Activated CD4-positive, CD25-positive, alpha-beta regulatory T cell treated with anti-CD3 and anti-CD28 coated beads, Interleukin-2, amount 50 U/mL, for 16 hours (primary cell): Measurements from ENCODE around the gene SLC39A3.

Source experiments
- DNase-seq: peaks from one replicate; pipeline ENCODE4 v3.0.0-alpha.2; 2020; ENCODE audit warnings: low read depth, low spot score

SLC39A3 gene

DNA sequence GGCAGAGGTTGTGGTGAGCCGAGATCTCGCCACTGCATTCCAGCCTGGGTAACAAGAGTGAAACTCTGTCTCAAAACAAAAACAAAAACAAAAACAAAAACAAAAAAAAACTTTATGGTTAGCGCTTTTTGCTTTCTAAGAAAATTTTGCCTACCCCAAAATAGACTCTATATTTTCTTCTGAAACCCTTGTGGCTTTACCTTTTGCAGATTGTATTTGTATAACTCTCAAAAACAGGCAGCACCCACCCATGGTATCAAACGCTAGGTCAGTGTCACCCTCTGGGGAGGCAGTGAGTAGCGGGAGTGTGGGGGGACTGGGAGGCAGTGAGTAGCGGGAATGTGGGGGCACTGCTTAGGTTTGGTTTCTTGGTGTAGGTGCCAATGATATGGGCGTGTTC lies 7.5 kb upstream of the SLC39A3 start:
- no peak for DNase-seq

DNA sequence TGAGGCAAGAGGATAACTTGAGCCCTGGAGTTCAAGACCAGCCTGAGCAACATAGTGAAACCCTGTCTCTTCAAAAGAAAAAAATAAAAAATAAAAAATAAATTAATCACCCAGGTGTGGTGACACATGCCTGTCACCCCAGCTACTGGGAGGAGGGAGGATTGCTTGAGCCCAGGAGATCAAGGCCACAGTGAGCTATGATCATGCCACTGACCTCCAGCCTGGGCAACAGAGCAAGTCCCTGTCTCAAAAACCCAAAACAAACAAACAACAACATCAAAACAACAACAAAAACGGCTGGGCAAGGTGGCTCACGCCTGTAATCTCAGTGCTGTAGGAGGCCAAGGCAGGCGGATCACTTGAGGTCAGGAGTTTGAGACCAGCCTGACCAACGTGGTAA lies 4.3 kb upstream of the SLC39A3 start:
- no peak for DNase-seq

DNA sequence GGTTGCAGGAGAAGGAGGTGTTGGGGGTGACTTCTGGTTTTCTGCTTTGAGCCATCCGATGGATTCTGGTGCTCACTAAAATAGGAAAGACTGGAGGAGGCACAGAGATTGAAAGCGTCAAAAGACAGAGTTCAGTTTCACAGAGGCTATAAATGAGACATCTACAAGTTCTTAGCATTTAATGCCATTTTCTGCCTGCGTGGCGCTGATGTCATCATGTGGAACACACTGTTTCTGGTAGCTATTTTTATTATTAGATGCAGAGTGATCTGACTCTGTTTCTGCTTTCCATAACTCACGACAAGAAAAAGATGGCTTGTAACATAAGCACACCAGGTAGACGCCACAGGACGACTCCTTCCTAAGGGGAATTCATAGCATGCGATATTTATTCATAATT lies 3.3 kb upstream of the SLC39A3 start:
- no peak for DNase-seq

DNA sequence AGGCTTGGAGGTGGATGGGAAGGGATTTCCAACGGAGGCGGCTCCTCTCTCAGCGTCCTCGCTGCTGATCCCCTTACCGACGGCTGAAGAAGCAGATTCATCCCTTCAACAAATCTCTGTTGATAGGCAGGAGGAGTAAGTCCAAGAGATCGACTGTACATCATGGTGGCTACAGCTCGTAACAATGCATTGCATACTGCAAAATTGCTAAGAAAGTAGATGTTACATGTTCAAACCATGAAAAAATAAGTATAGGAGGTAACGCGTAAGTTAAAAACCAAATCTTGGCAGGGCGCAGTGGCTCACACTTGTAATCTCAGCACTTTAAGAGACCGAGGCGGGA lies 468 bp upstream of the SLC39A3 start:
- no peak for DNase-seq

DNA sequence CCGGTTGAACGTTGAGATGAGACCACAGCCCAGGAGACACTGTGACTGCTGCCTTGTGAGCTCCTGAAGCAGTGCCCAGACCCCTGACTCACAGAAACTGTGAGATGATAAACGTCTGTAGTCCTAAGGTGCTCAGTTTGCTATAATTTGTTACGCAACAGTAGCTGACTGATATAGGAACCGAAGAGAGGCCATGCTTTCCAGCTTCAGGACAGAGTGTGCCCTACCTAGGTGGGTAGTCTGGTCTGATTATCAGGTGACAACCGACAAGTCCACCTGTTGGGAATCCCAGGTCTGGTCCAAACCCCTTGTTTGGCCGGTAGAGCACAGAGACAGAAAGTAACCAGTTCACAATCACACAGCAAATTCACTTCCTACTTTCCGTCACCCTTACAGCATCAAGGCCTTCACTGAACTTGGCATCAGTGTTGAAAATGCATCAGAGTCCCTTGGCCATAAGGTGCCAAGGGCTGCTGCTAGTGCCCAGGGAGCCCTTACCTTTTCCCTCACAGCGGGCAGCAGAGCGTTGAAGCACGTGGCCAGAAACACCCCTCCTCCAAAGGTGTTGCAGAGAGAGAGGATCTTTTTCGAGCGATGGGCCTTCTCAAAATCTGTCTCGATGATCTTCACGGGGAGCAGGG lies 3.1 kb downstream of the SLC39A3 start:
- no peak for DNase-seq

DNA sequence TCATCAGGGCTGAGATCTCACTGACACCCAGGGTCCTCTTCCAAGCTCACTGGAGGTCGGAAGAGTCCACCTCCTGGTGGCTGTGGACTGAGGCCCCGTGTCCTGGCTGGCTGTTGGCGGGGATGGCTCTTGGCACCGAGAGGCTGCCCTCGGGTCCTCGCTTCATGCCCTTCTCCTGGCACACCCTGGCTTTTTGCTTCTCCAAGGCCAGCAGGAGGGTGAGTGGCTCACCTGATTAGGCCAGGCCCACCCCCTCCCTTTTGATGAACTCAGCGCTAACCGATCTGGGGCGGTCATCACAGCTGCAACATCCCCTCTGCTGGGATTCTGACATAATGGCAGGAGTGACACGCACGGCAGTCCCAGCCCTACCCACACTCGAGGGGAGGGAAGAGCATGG lies 4.4 kb downstream of the SLC39A3 start:
- DNase-seq: no peak

DNA sequence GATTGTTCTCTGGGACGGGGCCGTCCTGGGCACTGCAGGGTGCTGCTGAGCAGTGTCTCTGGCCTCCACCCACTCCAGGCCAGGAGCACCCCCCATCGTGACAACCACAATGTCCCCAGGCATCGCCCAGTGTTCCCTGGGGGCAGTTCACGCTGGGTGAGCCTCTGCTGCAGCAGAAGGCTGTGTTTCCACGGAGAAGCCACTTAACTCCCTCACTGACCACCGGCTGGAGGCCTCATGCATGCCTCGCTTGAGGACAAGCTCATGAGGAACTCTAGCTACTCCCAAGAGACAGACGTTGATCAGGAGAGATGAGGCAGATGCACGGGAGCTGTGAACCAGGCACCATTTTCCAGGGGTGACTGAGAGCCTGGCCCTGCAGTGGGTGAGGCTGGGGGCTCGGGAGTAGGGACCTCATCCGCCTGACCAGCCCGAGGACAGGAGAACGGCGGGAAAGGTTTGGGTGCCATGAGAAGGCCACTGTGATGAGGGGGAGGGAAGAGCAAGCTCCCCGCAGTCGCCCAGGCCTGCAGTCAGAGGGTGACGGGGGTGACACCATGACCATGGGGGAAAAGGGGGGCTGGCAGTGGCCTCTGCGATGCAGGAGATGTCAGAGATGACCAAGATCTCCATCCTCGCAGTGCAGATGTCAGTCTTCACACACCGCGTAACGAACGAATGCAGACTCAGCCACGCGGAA lies 5.1 kb downstream of the SLC39A3 start:
- DNase-seq: no peak

DNA sequence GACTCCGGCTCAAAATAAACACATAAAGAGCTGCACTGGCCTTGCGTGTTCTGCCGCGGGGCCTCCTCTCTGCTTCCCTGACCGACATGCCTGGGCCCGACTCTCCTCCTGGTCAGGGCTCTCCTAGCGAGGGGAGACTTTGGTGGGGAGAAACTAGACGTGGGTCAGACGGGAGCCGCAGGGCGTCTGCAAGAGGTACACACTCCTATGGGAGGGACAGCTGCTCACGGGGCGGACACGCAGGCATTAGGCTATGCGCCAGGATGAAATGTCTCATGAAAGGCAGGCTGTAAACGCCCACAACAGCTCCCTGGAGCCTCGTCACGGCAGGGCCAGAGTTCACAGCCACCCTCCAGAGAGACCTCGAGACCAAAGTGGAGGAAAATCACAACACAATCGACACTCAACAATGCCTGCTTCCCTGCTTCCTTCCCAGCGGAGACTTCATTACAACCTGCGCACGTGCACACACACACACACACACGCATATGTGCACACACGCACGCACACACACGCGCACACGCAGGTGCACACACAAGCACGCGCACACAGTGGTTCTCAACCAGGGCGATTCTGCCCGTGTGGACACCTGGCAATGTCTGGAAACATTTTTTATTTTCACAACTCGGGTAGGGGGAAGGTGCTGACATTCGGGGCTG lies 5.8 kb downstream of the SLC39A3 start:
- no peak for DNase-seq

DNA sequence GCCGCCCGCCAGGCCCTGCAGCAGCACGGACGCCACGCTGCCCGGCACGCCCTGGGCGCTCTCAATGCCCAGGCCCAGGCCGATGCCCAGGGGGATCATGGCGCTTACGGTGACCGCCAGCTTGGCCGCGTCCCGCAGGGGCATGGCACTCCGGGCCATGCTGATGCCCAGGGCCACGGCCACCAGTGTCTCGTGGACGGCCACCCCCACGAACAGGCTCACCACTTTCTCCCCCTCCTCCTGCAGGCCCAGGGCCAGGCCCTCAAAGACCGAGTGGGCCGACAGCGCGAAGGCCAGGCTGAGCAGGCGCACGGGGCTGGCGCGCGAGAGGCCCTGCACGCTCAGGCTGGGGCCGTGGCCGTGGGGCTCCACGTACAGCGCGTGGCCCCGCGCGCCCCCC lies 6.9 kb downstream of the SLC39A3 start:
- no peak for DNase-seq

DNA sequence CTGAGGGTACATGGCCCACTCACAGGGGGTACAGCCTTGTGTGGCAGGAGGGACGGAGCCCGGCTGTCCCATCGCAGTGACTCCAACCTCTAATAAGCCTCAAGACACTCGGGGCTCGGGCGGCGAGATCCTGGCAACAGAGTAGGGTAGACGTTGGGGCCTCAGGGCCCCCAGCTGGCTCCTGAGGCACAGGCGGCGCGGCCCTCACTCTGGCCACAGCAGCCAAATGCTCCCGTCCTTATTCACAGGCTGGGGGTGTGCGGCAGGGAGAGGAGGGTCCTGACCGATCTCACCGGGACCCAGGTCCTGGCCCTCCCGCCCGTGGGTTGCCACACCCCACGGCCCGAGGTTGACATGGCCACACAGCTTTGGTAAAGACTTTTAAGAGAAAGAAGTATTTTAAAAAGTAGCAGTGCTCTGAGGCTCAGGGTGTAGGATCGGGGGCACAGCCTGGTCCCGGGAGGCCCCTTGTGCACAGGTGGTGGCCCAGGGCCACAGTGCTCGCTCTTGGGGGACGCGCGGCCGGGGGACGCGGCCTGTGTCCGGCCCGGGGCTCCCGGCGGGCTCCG lies 7.6 kb downstream of the SLC39A3 start:
- DNase-seq: no peak

DNA sequence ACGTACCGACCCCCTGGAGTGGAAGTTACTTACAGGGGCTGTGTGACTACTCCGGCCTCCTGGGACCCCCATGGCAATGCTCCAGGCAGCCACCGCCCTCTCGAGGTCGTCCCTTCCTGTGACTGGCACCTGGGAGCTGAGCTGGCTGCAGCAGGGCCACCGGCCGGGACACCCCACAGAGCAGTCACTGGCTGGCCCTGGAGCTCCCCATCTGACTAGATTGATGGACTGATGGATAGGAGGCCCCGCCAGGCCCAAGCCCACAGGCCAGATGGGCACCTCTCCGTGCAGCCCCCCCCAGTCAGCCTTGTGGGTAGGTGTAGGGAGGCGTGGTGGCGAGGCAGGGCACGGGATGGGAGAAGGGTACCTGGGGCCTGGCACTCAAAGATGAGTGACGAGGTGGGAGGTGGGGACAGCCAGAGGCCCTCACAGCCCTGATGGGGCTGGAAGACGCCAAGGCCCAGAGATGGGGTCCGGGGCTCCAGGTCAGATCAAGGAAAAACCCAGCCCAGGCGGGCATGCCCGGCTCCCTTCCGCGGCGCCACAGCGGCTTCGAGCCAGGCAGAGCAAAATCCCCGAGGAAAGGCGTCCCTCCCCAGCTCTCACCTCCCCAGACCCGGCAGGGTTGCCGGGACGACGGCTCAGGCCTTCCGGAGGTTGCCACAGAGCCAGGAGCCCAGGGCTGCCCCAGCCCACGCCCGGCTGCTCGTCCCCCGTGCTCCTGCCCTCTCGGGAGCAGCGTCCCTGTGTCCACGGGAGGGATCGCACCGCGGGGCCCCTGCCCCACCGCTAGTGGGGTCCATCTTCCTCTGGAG lies 8.4 kb downstream of the SLC39A3 start:
- no peak for DNase-seq

DNA sequence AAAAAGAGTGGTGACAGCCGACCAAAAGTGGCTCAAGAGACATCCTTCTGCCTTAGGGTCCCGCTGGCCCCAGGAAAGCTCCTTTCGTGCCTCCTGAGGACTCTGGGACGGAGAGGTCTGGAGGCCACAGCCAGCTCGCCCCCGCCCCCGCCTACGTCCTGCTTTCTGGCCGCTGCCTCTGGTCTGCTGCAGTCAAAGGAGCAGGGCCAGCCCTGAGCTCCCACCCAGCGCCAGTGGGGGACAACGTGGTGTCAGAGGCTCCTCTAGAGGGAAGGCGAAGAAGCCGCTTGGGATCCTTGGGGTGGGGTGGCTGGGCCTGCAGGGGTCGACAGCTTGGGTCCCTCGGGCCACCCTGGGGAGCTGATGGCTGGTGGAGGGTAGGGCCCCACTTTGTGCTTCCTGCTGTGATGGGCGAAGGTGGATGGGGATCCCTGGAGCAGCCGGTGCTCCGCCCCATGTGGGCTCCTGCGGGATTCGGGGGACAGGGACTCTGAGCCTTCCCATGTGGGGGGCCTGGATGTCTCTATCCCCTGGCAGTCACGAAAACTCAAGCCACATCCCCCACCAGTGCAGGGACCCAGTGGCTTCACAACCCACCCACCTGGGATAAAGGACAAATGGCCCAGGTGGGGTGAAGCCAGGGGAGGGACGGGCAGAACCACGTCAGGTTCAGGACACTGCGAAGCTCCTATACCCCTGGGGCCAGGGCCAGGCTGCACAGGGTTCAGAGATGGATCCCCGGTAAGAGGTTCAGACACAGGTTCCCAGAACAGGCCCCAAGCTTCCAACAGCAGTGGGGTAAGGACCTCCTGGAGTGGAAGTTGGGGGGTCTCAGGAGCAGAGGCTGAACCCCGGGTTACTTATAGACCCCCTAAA lies 9.6 kb downstream of the SLC39A3 start:
- no peak for DNase-seq

DNA sequence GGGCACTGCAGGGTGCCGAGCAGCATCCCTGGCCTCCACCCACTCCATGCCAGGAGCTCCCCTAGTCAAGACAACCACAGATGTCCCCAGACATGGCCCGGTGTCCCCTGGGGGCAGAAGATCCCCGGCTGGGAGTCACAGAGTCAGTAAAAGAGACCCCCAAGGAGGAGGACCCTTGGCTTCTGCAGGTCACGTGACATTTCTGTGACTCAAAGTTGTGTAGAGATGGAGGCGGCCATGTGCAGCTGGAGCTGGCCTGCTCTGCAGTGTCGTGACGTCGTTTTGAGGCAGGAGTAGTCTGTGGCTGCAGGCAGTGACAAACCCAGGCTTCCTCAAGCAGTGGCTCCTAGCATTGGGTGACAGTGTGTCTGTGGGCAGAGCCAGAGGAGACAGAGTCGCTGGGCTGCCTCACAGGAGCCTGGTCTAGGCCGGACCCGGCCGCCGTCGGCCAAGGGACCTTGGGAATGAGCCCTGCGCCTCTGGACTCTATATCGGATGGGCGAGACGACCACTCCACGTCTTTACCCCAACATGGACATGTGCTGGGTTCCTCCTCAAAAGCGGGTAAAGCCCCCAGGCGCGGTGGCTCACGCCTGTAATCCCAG lies 10.9 kb downstream of the SLC39A3 start:
- no peak for DNase-seq

DNA sequence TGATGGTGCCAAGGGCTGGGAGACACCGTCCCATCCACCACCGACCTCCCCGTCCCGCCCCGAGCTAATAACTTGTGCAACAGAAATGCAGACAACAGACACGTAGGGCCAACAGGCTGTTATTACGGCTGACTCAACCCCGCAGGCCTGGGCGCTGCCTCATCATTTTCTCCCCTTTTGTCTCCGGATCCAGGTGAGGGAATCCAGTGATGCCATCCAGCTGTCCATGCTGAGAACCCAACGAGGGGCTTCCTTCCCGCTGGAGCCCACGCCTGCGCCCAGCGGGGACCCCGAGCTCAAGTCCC lies 12.2 kb downstream of the SLC39A3 start:
- DNase-seq: no peak

DNA sequence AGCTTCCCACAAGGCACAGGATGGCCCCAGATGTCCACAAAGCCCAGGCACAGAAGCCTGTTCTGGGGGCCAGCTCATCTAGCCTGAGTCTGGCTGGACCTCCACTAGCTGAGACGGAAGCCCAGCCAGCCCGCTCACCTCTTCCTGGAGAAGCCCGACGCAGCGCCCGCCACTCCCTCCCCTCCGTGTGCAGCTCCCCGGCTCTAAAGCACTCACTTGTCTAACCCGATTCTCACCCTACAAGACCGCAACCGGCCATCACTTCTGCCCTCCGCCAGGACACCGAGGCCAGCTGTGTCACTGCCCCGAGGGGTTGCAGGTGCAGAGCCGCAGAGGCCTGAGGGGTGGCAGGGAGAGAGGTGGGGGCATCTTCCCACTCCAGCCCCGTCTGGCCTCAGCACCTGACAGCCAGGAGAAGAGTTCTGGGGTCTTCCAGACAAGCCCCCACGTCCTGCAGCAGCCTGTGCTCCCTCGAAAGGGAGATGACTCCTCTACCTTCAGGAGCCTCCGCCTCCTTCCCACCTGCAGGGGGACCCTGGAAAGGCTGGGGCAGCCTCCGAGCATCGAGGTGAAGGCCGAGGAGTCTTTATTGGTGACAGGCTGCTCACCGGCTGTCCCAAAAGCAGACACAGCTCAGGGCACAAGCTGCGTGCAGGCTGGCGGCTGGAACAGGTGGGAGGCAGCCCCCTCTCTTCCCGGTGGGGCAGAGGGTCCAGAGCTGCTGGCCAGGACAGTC lies 12.7 kb downstream of the SLC39A3 start:
- DNase-seq: no peak

DNA sequence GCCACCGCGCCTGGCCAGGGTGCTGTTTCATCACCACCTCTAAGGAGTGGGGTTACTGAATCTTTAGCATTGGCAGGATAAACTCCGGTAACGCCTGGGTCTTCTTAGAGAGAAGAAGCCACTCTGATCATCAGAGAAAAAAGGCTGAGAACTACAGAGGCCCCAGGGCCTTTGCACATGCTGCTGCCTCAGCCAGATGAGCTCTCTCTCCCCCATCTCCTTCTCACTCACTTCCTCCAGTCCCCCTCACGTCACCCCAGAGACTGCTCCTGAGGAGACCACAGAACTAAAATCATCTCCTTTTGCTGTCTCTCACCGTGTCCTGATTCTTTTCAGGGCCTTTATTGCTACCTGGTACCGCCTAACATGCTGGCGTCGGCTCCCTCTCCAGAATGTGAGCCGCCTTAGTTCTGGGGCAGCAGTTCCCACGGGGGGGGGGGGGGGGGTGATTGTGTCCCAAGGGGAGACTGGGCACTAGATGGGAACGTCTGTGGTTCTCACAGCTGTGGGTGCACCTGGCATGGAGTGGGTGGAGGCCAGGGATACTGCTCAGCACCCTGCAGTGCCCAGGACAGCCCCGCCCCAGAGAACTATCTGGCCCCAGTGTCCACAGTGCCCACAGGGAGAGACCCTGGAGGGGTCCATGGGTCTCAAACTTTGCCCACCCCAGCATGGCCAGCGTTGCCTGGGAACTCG lies 13.5 kb downstream of the SLC39A3 start:
- no peak for DNase-seq

DNA sequence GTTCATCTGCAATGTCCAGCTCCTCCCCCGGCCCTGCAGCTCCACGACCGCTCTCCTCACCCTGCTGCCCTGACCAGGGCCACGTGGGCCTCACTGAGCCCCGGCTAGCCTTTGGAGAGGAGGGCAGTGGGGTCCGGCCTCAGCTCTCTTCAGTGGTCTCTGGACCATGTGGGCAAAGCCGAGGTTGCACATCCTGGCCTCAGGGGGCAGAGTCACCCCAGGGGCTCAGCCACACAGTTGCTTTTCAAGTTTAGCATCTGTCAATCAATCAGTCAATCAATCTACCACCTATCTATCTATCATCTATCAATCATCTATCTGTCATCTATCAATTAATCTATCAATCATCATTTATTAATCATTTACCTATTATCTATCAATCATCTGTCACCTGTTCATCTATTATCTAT lies 15.7 kb downstream of the SLC39A3 start:
- no peak for DNase-seq

DNA sequence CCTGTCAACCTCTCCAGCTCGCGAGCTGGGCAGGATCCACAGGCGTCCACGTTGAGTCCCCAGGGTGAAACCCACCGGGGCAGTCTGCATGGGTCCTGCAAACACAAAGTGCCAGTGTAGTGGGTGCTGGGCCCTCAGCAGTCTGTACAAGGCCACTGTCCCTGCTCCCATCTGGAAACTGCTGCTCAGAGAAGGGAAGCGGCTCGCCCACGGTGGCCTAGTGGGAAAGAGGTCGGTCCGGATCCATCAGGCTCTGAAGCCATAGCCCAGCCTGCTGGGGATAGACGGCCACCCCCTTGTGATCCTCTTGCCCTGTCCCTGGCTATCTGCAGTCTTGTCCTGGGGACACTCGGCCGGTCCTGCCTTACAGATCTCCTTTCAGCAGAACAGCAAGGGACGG lies 16.1 kb downstream of the SLC39A3 start:
- no peak for DNase-seq

DNA sequence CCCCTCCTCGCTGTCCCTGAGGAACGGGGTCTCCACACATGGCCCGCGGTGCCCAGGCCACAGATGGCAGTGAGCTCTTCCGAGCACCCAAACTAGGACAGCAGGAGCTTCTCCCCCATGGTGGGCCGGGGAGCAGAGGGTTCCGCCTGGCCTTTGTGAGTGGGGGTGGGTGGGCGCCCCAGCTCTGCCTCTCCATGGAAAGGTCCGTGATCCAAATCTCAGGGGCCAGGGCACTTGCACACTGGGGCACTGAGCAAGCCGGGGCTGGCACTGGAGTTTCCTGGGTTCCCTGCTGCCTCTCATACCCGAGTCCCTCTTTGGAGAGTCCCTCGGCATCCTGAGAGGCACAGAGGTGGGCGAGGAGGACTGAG lies 16.5 kb downstream of the SLC39A3 start:
- DNase-seq: no peak
